ENCODE data around the gene KLF5.

KLF5 gene

DNA sequence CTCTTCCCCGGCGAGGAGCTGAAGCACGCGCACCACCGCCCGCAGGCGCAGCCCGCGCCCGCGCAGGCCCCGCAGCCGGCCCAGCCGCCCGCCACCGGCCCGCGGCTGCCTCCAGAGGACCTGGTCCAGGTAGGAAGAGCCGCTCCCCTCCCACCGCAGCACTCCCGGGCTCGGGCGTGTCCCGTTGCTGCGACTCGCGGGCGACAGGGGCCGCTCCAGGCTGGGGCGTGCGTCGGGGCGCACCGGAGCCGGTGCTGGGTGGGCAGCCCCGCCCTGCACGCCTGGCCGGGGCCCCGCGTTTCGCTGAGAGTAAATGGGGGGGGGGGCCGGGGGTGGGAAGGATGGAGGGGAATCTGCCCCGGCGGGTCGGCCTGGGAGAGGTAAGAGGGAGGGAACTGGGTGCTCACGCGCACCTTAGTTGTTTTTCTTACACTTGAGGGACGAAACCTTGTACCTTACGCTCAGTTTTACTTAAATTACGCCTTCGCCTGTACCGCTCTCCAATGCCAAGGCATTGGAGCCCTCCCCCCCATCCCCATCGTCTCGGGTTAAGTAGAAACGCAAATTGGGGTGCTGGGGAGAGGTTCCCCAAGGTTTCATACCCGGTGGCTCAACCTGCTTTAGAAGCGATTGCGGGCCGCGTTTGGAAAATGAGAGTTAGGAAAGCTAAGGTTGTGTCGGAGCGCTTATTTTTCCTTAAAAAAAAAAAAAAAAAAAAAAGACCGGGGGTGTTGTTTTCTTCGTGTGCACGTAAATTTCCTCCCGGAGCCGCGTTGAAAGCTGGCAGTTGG, 850 bp downstream of the KLF5 start:
- peak in 1 of 2 donors; percentile 21 for DNase-seq (ENCODE audit: low read depth in 2 of 2)

DNA sequence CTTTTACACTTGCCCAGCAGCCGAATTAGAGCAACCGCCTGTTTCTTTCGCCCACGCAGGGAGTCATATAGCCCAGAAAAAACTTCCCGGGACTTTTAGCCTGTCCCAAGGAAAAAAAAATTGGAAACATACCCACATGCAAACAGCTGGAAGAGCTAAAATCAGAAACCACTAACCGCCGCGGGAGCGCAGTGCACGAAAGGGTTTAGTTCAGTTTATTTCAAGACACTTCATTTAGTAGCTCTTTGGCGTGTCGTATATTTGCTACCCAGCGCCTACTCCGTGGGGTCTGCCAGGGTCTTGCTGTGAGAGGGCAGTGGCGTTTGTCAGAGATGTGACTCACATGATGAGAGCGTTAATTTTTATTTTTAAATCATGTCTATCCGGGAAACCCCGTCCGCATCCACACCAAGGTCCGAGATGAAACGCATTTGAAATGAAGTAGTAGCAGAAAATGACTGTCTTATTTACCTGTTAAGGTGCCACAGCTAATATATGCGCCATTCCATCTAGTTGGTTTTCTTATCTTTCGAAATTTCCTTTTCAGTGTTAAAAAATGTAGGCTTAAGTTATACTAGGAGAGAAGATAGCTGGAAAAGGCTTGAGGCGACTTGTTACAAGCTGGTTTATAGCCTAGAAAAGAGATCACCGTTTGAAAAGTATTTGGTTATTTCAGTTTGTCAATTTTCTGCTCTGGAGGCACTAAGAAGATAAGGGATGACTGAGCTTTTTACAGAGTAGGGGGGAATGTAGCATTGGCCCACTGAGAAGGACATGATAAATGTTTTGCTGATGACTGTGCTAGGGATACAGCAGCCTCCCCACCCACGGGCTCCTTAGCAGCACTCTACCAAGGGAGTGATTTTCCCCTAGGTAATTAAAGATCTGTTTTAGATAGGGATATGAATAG, 1.7 kb downstream of the KLF5 start:
- DNase-seq (ENCODE audit: low read depth in 2 of 2), result no peak

DNA sequence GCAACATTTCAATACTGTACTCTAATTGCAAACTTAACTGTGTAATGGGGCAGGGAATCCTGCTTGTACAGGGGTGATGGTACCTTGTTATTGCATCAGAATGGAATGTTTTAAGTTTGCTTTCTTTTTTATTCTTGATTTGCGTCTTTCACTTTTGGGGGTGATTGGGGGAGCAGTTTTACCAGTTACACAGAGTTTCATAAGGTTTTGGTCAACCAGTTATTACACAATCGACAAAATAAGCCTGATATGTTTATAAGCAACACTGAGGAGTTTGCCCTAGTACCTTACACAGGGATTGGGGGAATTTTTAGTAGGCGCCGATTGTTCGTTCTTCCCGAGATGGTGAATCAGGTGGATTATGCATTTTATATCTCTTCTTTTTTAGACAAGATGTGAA, 2.7 kb downstream of the KLF5 start:
- DNase-seq (ENCODE audit: low read depth in 2 of 2), result no peak

DNA sequence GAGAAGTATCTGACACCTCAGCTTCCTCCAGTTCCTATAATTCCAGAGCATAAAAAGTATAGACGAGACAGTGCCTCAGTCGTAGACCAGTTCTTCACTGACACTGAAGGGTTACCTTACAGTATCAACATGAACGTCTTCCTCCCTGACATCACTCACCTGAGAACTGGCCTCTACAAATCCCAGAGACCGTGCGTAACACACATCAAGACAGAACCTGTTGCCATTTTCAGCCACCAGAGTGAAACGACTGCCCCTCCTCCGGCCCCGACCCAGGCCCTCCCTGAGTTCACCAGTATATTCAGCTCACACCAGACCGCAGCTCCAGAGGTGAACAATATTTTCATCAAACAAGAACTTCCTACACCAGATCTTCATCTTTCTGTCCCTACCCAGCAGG, 3.1 kb downstream of the KLF5 start:
- no peak for DNase-seq (ENCODE audit: low read depth in 2 of 2)

DNA sequence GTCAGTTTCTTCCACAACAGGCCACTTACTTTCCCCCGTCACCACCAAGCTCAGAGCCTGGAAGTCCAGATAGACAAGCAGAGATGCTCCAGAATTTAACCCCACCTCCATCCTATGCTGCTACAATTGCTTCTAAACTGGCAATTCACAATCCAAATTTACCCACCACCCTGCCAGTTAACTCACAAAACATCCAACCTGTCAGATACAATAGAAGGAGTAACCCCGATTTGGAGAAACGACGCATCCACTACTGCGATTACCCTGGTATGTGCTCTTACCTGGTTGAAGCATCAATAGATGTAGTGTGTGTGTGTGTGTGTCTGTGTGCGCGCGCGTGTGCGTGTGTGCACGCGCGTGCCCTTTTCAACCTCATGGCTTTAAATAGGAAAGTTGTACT, 3.7 kb downstream of the KLF5 start:
- no peak for DNase-seq (ENCODE audit: low read depth in 2 of 2)

DNA sequence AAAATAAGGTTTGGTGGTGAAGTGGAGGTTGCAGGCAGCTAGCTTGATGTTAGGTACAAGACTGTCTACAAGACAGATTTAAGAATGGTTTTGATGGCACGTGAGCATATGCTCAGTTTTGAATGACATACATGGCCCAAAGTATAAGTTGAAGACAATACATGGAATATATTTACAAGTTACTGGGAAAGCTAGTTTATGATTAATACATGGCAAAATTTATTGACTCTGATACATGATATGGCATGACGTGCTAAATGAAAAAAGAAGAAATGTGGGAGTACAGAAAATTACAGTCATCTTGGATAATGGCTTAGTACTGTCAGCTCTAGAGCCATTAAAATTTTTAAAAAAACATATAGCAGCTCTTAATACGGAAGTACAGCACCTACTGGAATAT, 4.4 kb downstream of the KLF5 start:
- no peak for DNase-seq (ENCODE audit: low read depth in 2 of 2)

DNA sequence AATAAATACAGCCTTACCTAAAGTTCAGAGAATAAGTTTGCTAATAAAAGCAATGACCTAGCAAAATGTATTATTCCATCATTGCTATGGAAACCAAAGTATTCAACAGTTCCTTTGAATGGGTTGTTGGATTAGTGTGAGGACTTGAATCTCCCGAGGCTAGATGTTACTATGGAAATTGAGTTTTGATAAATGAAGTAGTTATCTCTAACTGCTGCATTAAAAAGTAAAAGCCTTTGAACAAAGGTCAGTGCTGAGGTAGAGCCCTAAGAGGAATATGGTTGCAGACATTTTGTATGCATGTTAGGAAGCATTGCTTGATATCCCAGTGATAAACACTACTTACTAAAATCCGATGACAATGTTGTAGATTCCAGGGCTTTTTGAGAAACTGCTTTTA, 6.2 kb downstream of the KLF5 start:
- DNase-seq (ENCODE audit: low read depth in 2 of 2), result no peak

- DNase-seq (ENCODE audit: low read depth in 2 of 2), result no peak
These were observed 7.0 kb downstream of the KLF5 start for GRCh38 chr13:73065665-73066340.

DNA sequence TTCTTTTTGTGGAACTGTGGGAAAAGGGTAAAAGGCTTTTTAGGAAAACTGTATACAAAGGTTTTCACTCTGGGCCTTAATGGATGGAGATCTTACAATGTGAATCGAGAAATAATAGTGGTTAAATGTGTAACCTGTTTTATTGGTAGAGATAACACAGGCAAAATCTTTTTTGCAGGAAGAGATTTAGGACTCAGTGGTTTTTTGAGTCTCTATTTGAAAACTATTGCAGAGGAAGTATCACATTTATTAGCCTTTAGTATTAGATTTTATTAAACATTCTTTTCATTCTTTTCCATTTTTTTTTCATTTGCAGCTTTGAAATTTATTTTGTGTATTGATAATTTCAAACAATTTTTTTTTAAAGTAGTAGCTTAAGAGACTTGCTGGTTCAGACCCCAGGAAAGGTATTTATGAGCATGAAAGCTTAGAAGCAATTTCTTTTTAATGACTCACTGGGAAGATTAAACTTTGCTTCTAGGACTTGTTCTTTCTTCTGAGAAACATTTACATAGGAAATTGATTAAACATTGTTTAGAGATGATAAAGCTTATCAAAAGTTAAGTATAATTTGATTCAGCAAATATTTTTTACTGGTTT, 10.5 kb downstream of the KLF5 start:
- DNase-seq (ENCODE audit: low read depth in 2 of 2), result no peak

GRCh38 chr13:73070451-73071098, 11.8 kb downstream of the KLF5 start:
- DNase-seq (ENCODE audit: low read depth in 2 of 2), result no peak

- DNase-seq (ENCODE audit: low read depth in 2 of 2), result no peak
These were observed 13.6 kb downstream of the KLF5 start for GRCh38 chr13:73072239-73072900.

DNA sequence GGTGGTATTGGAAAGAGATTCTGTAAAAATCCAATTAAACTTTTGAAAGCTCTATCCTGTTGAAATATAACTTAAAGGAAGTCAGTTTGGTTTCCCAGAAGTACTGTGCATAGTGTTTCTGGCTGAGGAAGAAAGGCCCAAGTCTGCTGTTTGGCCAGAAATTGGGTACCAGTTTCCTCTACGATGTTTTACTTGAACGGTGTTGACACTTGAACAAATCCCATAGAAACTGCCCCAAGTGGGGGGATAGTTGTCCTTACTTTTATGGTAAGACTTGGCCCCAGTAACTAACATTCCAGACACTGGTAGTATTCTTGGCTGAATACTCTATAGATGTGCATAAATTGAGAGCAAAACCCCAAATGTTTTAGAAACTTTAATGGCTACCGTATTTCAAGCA, 14.2 kb downstream of the KLF5 start:
- no peak for DNase-seq (ENCODE audit: low read depth in 2 of 2)

DNA sequence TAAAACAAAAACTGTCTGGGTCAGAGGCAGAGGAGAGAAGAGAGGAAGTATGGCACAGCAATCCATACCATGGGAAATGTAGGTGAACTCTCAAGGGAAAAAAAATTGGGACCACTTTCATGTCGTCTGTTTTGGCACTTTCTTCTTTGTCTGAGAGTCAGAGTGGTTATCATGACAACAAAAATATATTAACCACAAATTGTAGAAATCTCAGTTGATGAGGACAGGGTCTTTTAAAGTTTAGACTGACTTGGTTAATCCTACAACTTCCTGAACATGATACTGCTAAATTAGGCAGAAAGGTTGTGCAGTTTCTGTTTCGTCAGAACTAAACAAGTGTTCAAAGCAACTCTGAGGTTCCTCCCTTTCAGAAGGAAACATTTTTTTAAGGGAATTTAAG, 15.2 kb downstream of the KLF5 start:
- no peak for DNase-seq (ENCODE audit: low read depth in 2 of 2)

DNA sequence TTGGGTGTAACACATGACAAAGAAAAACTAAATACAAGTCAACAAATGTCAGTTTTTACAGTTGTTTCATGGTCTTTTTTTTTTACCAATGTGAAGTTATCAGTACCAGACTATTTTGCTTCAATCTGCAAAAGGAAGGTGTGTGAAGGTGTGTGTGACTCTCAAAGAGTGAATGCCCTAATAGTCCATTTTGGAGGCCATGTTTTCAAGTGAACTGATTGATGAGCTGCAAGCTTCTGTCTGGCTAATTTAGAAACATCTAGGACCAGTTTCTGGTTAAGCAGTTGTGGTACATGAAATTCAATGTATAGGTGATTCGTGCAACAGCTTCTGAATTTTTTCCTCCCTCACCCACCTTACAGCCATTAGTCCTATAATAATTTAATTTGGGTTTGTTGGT, 16.1 kb downstream of the KLF5 start:
- DNase-seq (ENCODE audit: low read depth in 2 of 2), result no peak

GRCh38 chr13:73075546-73075945, 16.7 kb downstream of the KLF5 start:
- no peak for DNase-seq (ENCODE audit: low read depth in 2 of 2)

DNA sequence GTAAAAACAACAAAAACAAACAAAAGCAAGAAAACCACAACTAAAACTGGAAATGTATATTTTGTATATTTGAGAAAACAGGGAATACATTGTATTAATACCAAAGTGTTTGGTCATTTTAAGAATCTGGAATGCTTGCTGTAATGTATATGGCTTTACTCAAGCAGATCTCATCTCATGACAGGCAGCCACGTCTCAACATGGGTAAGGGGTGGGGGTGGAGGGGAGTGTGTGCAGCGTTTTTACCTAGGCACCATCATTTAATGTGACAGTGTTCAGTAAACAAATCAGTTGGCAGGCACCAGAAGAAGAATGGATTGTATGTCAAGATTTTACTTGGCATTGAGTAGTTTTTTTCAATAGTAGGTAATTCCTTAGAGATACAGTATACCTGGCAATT, 17.1 kb downstream of the KLF5 start:
- DNase-seq (ENCODE audit: low read depth in 2 of 2), result no peak

DNA sequence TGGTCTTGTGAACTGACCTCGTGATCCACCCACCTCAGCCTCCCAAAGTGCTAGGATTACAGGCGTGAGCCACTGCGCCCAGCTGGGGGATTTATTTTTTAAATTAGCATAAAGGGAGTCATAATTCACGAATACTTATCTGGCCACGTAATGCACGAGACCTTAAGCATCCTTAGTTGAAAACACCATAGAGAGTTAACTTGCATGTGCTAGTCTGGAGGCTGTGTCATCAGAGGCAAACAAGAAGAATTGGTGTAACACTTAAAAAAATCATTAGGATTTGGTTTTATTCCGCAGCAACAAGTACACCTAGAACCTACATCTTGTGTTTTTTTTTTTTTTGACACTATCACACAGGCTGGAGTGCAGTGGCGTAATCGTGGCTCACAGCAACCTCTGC, 19.1 kb downstream of the KLF5 start:
- DNase-seq (ENCODE audit: low read depth in 2 of 2), result no peak

DNA sequence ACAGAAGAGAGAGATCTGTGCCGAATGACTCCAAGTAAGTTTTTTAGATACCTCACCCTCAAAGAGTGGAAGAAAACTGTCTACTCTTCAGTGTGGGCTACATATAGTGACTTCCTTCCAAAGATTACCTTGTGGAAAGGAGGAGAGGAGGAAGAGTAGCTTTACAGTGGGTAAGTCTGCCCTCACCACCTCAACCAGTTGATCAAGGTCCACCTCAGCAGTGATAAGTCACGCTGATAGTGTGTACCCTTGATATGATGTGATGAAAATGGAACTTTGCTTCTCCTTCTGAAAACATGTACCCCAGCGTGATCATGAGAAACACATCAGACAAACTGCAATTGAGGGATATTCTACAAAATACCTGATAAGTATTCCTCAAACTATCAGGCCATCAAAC, 20.6 kb downstream of the KLF5 start:
- DNase-seq (ENCODE audit: low read depth in 2 of 2), result no peak

DNA sequence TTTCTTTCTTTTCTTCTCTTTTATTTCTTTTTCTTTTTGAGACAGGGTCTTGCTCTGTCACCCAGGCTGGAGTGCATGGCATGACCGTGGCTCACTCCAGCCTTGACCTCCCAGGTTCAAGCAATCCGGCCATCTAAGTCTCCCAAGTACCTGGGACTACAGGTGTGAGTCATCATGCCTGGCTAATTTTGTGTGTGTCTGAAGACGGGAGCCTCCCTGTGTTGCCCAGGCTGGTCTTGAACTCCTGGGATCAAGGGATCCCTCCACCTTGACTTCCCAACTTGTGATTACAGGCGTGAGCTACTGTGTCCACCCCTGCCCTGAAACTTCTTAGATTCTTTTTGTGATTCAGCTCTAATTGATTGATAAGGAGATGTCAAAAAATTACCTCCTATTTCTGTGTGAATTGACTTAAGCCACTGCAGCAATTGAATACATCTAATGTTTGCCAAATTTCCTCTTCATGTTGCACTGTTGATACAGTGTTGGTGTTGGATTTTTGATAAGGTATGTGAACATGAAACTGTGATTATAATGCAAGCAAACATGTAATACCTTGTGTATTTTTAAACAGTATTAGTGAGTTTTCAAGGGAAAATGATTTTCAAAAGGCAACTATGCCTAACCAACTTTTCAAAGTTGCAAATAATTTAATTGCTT, 22.6 kb downstream of the KLF5 start:
- no peak for DNase-seq (ENCODE audit: low read depth in 2 of 2)

- no peak for DNase-seq (ENCODE audit: low read depth in 2 of 2)
These were observed 23.7 kb downstream of the KLF5 start for GRCh38 chr13:73082471-73082870.

DNA sequence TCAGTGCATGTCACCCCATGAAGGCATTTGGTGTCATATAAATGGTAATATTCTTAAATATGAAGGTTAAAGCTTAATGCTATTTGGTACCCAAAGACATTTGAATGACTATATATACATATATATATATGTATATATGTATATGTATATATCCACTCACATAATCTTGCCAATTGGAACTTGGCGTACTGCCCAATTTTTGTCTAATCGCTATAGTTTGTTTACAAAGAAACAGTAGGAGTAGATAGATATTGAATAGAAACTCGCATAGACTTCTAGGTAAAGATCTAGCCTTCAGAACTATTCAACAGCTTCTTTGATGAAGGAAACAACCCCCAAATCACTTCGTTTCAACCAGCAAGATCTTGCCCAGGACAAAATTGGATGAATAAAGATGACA, 24.1 kb downstream of the KLF5 start:
- DNase-seq (ENCODE audit: low read depth in 2 of 2), result no peak

Measured in stimulated activated CD4-positive, alpha-beta T cell treated with anti-CD3 and anti-CD28 coated beads, Interleukin-4, amount 100 ng/mL, for 48 hours (primary cell).